Measurements from ENCODE around the gene ABCB4. TPM values are rescaled to one million over a fixed set of nuclear protein-coding genes. Genes with fewer than 3 reads are reported as not detected.

ABCB4 gene
- polyA plus RNA-seq (2012; ENCODE audit: insufficient read depth, insufficient read length): not detected

- H3K4me3 ChIP-seq (ENCODE audit: low read length): no peak within 1 kb of the TSS
- DNase-seq (ENCODE audit: low read depth, low spot score): no peak
Observed at GRCh38 chr7:87475359-87476178, at the start of gene ABCB4. ABCB4 (minus strand) TSS chr7:87475680; CDS start chr7:87475465, 215 bp downstream.

DNA sequence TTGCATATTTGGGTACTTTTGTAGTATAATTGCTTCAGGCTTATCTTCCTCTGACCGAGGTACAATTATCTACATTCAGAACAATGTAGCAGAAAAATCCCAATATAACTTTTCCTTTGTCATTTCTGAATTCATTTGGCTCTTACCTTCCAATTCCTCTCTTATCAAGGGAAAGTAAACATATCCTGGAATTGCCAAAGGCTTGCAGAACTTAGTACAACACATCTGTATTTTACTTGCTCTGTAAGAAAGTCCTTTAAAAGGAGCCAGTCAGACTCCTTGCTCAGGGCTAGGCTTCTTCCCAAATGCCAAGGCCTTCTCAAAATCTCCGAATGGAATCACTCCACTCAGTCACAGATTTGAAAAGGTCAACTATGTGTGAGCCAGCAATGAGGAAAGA is 43.3 kb upstream of the ABCB4 start:
- no peak for DNase-seq (ENCODE audit: low read depth, low spot score)
- H3K4me3 ChIP-seq (ENCODE audit: low read length): no peak overlapping the region

DNA sequence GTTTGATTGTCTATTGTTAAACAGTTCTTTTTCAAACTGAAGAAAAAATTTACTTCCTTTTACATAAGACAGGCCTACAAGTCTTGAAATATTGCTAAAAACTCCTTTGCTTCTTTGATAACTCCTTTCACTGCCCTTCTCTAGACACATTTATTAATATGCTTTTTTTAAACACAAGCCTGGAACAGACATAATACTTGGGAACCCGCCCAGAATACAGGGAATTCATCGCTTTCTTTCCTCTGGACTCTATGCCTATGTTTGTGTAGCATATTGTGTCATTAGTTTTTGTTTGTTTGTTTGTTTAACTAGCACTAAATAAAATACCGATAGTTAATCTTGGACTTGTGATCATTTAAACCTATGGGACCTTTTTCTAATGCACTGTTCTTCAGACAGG is 42.4 kb upstream of the ABCB4 start:
- no peak overlapping the region for H3K4me3 ChIP-seq (ENCODE audit: low read length)

GRCh38 chr7:87517136-87517815 is 41.8 kb upstream of the ABCB4 start:
- no peak for DNase-seq (ENCODE audit: low read depth, low spot score)
- H3K4me3 ChIP-seq (ENCODE audit: low read length): no peak overlapping the region

More for the DNA sequence above, 42.4 kb upstream of the ABCB4 start:
- no peak for DNase-seq (ENCODE audit: low read depth, low spot score)

DNA sequence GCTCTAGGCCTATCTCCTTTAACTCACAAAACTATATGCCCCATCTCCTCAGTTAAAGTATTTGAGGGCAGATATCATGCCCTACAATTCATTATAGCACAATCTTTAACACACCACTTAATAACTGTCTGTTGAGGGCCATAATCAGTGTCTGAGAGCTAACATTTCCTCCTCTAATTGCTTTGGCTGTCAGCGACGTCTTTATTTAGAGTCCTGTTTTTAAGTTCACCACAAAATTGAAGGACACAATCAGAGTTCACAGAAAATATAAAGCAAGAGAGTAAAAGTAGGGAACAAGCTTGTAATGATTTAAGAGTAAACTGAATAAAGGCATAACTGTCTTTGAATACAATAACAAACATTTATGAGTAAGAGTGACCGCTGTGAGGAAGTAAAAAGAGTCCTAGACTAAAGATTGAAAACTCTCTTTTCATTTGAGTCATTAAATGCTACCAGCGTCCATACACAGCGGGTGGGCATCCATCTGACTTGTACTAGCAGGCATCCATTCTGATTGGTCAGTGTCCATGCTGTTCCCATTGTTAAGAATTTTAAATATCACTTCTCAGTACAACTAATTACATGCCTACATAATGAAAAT is 38.4 kb upstream of the ABCB4 start:
- H3K4me3 ChIP-seq (ENCODE audit: low read length): no peak overlapping the region
- no peak for DNase-seq (ENCODE audit: low read depth, low spot score)

DNA sequence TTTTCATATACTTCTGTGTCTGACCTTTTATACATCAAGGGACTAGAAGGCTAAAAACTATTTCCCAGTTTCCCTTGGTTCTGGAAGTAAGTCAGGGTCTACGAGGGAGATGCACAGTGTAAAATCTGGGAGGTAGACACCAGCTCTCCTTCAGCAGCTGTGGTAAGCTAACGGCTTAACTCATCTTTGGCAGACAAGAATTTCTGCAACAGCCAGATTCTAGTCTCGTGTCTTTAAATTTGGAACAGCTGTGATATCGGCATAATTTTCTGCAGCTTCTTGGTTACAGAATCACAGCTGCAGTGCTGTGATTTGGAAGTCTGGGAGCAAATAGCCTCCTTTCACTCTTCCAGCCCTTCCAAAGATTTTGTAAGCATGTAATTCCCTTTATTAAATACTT is 37.4 kb upstream of the ABCB4 start:
- H3K4me3 ChIP-seq (ENCODE audit: low read length): no peak overlapping the region
- no peak for DNase-seq (ENCODE audit: low read depth, low spot score)

DNA sequence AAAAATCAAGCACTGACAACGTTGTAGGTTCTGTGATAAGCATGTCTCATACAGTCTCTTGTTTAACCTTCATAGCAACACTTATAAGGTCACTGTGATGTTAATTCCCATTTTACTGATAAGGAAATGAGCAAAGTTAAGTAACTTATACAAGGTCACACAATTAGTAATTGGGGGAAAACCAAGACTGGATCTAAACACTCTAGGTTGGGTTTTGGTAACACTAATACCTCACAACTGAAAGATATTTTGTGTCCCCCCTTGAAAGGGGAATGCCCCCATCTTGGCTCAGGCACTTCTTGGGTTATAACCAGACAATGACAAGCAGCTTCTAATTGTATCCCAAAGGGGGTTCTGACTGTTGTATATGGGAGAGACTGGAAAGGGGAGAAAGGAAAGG is 36.0 kb upstream of the ABCB4 start:
- DNase-seq (ENCODE audit: low read depth, low spot score): no peak
- no peak overlapping the region for H3K4me3 ChIP-seq (ENCODE audit: low read length)

GRCh38 chr7:87510411-87510875 is 35.0 kb upstream of the ABCB4 start:
- no peak for DNase-seq (ENCODE audit: low read depth, low spot score)
- H3K4me3 ChIP-seq (ENCODE audit: low read length): no peak overlapping the region

GRCh38 chr7:87507446-87507845 is 32.0 kb upstream of the ABCB4 start:
- DNase-seq (ENCODE audit: low read depth, low spot score): no peak
- no peak overlapping the region for H3K4me3 ChIP-seq (ENCODE audit: low read length)

GRCh38 chr7:87506246-87507180 is 31.0 kb upstream of the ABCB4 start:
- no peak overlapping the region for H3K4me3 ChIP-seq (ENCODE audit: low read length)
- no peak for DNase-seq (ENCODE audit: low read depth, low spot score)

DNA sequence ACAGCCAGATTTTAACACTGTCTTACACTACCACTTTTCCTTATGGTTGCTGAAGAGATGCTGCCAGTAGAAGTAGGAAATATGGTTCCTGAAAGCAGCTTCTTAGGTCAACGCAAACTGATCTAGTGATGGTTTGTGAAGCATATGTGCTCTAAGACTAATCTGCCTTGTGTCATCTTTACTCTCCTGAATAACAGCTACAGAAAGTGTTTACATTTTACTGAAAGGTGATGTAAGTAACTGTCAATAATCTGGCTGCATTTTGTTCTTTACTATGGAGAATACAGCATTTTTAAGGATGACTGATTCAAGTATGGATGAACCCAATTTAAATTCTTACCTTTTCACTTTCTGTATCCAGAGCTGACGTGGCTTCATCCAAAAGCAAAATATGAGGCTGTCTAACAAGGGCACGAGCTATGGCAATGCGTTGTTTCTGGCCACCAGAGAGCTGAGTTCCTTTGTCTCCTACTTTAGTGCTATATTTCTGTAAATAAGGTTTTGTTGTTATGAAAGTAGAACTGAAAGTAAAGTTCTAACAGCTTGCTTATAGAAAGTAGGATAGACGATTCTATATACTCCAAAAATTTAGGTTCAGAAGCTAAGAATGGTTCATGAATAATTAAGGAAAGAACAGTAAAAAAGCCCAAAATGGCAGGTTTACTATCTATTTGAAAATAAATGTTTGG is 30.2 kb upstream of the ABCB4 start:
- DNase-seq (ENCODE audit: low read depth, low spot score): no peak
- no peak overlapping the region for H3K4me3 ChIP-seq (ENCODE audit: low read length)

- H3K4me3 ChIP-seq (ENCODE audit: low read length): no peak overlapping the region
- no peak for DNase-seq (ENCODE audit: low read depth, low spot score)
Observed at GRCh38 chr7:87505122-87505521, 29.6 kb upstream of the ABCB4 start.

DNA sequence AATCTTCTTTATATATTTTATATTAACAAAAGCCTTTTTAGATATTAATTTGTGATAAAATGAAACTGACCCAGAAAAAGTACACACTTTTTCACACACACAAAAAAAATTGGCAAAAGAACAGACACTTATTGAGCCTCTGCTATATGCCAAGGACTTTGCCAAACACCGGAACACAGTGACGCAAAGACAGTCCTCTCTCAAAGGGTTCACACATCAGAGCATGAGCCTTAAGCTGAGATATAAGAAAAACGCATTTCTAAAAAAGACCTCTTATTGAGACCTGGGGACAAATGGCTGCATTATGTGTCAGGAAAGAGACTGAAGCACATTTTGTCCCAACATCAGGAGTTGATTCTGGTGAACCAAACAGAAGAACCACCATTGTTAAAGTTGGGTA is 24.0 kb upstream of the ABCB4 start:
- H3K4me3 ChIP-seq (ENCODE audit: low read length): no peak overlapping the region
- no peak for DNase-seq (ENCODE audit: low read depth, low spot score)

DNA sequence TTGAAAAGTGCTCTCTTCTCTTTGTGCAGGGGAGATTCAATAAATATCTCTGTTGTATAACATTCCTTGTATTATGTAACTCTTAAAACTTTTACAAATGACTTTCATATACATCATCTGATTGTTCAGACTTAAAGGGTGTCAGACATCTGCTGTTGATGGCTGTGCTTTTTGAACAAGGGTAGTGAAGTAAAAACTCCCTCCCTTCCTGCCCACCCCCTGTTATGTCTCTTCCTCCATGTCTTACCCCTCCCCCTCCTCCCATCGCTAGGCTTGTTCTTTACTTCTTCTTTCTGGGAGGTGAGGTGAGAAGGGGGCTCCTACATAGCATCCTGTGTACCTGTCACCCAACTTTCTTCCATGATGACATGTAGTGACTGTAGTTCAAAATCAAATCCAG is 23.4 kb upstream of the ABCB4 start:
- no peak for DNase-seq (ENCODE audit: low read depth, low spot score)
- no peak overlapping the region for H3K4me3 ChIP-seq (ENCODE audit: low read length)

- no peak overlapping the region for H3K4me3 ChIP-seq (ENCODE audit: low read length)
- DNase-seq (ENCODE audit: low read depth, low spot score): no peak
Observed at GRCh38 chr7:87497482-87497881, 22.0 kb upstream of the ABCB4 start.

- no peak for DNase-seq (ENCODE audit: low read depth, low spot score)
- H3K4me3 ChIP-seq (ENCODE audit: low read length): no peak overlapping the region
Observed at GRCh38 chr7:87495366-87495765, 19.9 kb upstream of the ABCB4 start.

DNA sequence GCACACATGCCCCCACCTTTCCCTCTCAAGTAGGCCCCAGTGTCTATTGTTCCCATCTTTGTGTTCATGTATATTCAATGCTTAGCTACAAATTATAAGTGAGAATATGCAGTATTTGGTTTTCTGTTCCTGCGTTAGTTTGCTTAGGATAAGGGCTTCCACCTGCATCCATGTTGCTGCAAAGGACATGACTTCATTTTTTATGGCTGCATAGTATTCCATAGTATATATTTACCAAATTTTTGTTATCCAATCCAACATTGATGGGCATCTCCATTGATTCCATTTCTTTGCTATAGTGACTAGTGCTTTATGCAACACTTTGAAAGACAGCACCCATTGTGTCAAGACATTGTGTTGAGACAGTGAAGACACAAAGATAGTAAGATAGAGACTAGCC is 19.0 kb upstream of the ABCB4 start:
- no peak for DNase-seq (ENCODE audit: low read depth, low spot score)
- no peak overlapping the region for H3K4me3 ChIP-seq (ENCODE audit: low read length)

GRCh38 chr7:87483131-87483530 is 7.7 kb upstream of the ABCB4 start:
- DNase-seq (ENCODE audit: low read depth, low spot score): no peak
- no peak overlapping the region for H3K4me3 ChIP-seq (ENCODE audit: low read length)

GRCh38 chr7:87482115-87482514 is 6.6 kb upstream of the ABCB4 start:
- H3K4me3 ChIP-seq (ENCODE audit: low read length): no peak overlapping the region
- no peak for DNase-seq (ENCODE audit: low read depth, low spot score)
